LNCAP (cell line): Measurements from ENCODE around the gene MGST1.

ENCODE experiments used
- TF ChIP-seq, protein P1 (sequence below): fragments of 450-650 bp; IDR thresholded peaks from 2 replicates; pipeline ENCODE4 v1.5.1; 2017; ENCODE audit warnings: mild to moderate bottlenecking

MGST1 gene

DNA sequence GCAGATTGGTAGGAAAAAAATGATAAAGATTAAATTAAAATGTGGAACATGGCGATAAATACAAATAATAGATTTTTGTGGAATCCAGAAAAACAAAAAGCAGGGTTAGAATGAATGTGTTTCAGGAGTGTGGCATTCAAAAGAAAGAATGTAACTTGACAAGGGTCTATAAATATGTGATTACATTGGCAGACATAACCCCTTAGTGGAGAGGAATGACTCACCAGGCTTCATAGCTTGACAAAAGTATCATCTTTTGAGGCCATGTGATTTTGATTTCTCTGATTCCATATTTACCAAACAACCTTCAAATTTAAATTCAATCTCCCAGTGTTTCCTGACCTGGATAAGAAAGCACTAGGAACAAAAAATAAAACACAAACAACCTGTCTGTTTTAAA lies 24.4 kb upstream of the MGST1 start:
- TF ChIP-seq, protein P1, sequence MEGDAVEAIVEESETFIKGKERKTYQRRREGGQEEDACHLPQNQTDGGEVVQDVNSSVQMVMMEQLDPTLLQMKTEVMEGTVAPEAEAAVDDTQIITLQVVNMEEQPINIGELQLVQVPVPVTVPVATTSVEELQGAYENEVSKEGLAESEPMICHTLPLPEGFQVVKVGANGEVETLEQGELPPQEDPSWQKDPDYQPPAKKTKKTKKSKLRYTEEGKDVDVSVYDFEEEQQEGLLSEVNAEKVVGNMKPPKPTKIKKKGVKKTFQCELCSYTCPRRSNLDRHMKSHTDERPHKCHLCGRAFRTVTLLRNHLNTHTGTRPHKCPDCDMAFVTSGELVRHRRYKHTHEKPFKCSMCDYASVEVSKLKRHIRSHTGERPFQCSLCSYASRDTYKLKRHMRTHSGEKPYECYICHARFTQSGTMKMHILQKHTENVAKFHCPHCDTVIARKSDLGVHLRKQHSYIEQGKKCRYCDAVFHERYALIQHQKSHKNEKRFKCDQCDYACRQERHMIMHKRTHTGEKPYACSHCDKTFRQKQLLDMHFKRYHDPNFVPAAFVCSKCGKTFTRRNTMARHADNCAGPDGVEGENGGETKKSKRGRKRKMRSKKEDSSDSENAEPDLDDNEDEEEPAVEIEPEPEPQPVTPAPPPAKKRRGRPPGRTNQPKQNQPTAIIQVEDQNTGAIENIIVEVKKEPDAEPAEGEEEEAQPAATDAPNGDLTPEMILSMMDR = no peak

DNA sequence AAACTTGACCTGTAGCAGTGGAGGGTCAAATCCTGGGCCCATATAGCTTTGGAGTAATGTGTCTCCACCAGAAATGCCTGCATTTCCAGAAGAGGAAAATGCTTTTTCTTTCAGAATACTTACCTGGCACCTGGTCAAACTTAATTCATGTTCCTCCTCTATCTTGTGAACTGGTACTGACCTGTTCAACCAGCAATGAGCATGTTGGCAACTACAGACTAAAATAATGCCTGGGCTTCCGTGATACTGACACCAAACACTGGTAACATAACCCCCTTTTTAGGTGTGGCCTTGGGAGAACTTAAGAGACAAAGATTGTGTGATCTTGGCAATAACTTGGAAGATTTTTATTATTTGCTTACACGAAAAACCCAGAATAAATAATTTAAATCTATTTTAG lies 23.8 kb upstream of the MGST1 start:
- TF ChIP-seq, protein P1 = no peak

DNA sequence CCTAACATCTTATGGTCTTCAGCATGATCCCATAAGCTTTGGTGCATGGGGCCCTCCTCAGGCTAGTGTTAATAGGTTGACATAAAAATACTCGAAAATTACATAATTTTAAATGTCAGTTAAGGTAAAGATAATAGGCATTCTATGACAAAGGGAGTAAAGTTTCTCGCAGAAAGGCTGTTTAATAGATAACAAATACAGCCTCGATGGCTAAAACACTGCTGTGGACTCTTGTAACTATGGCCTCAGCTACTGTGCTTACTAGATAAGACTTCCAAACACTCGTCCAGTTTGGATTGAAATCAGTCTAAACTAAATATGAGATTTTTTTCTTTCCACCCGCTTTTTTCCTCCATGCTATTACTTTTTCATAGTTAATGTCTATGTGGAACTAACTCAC lies 23.2 kb upstream of the MGST1 start:
- TF ChIP-seq, protein P1 = no peak

DNA sequence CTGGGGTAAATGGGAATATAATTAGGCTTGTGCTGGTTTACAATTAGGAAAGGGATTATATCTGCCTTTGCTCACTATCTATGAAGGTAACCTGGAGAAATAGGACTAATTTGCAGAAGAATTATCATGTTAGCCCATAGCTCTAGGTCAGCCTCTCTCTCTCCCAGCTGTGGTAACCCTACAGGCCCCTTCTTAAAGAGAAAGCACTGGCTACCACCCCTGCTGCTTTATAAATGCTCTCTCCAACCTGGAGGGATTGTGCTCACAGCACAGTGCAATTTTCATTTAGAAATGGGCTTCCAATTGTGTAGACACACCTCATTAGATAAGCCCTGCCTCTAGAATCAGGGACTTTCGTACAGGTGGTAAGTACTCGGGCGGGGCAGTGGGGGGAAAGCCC lies 22.7 kb upstream of the MGST1 start:
- TF ChIP-seq, protein P1 = no peak

DNA sequence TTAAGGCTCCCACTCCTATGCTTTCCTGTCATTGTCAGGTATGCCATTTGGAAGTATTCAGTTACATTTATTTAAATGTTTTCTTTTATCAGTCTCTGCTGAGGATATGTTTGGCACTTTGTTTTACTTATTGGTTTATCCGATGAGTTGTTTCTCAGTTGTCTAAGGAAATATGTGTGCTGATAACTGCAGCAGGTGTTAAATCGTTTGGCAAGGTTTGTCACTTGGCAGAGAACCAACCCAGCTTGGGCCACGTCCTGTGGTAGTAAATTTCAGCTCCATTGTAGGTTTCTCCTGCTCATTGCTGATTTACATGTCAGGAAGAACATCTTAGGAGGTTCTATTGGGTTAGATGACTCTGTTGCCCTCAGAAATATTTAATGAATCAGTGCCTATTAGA lies 22.0 kb upstream of the MGST1 start:
- TF ChIP-seq, protein P1 = no peak

DNA sequence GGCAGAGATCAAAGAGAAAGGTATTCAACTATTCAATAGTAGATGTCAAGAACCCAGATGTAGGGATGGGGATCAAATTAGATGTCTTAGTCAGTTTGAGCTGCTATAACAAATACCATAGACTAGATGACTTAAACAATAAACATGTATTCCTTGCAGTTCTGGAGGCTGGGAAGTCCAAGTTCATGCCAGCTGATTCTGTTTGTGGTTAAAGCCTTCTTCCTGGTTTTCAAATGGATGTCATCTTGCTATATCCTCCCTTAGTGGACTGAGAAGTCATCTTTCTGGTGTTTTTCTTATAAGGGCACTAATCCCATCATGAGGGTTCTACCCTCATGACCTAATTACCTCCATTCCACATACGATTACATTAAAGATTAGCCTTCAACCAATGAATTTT lies 19.5 kb upstream of the MGST1 start:
- TF ChIP-seq, protein P1 = no peak

DNA sequence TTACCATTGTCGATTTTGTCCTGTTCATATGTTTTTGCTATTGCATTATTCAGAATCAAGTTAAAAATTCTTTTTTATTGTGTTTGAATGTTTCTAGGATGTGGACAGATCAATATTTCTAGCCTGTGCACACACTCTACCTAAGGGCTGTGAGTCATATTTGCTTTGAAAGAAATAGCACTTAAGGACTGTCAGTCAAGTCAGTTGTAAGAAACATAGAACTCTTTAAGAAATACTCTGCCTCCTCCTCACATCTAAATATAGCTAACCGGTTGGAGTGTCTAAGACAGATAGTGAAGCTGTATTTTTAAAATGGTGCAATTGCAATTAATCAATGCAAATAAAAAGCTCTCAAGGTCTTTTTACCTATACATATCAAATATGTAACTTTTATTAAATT lies 17.9 kb upstream of the MGST1 start:
- TF ChIP-seq, protein P1 = no peak

DNA sequence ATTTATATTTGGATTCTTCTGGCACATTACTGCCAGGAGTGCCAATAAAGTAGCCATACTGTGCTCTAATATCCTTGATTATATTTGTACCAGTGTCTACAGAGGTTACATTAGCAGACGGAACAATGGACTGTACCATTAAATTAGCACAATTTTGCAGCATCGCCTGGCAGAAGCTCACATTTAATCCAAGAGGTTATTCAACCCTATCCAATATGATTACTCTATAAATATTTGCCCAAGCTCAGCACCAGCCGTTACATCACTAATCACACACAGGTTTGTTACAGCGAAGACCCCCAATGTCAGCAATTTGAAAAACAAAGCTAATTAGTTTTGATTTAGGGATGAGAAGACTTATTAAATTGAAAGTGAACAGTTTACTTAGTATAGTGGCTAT lies 16.9 kb upstream of the MGST1 start:
- TF ChIP-seq, protein P1 = no peak
